K562 (cell line): ENCODE data around the gene COX4I2. TPM values are rescaled to one million over a fixed set of nuclear protein-coding genes. Genes with fewer than 3 reads are reported as not detected.

ENCODE experiments used
- ADNP ChIP-seq: fragments of 200-800 bp; sonication (Bioruptor generic); IDR thresholded peaks from 2 replicates; pipeline ENCODE4 v1.6.1; 2016; ENCODE audit warnings: missing genetic modification characterization, missing compliant biosample characterization
- ARNT ChIP-seq, 2 experiments: fragments of 450-650 bp; IDR thresholded peaks; 2 replicates each; pipeline ENCODE4 v1.6.1; 2016; ENCODE audit warnings: mild to moderate bottlenecking in 1 of 2
- ATF1 ChIP-seq, 2 experiments: fragments of 450-650 bp in 1 of 2; IDR thresholded peaks; 2 replicates each; pipeline ENCODE4 v1.6.1; 2016; ENCODE audit warnings: missing compliant biosample characterization in 1 of 2, missing genetic modification characterization in 1 of 2
- CAMTA2 ChIP-seq: fragments of 250-450 bp; sonication (Bioruptor Pico); conservative IDR thresholded peaks from 2 replicates; pipeline ENCODE4 v1.5.1; 2022
- CHD2 ChIP-seq: IDR thresholded peaks from 2 replicates; pipeline ENCODE4 v1.6.1; 2011; ENCODE audit warnings: low read depth, low read length
- CREM ChIP-seq: IDR thresholded peaks from 2 replicates; pipeline ENCODE4 v1.6.1; 2014; ENCODE audit warnings: antibody characterized with exemption, low read depth
- ERF ChIP-seq: fragments of 450-650 bp; formaldehyde crosslinking; IDR thresholded peaks from 2 replicates; pipeline ENCODE4 v1.4.0; 2020; ENCODE audit warnings: mild to moderate bottlenecking, mixed read lengths
- HDAC6 ChIP-seq: IDR thresholded peaks from 2 replicates; pipeline ENCODE4 v1.6.1; 2012; ENCODE audit warnings: low read depth, mild to moderate bottlenecking, control low read depth, inconsistent platforms, low read length, moderate library complexity
- HIVEP1 ChIP-seq: fragments of 250-450 bp; sonication (Bioruptor Pico); IDR thresholded peaks from 2 replicates; pipeline ENCODE4 v1.4.0; 2020; ENCODE audit warnings: mild to moderate bottlenecking
- JUN ChIP-seq, 2 experiments: sonication (generic) in 1 of 2; formaldehyde crosslinking in 1 of 2; IDR thresholded peaks; 2 replicates each; pipeline versions ENCODE4 v1.6.1 to v1.8.0; 2012 to 2022; ENCODE audit warnings: borderline replicate concordance in 2 of 2, mild to moderate bottlenecking in 2 of 2, improper control_type of control experiment in 1 of 2, low read depth in 1 of 2, low read length in 1 of 2, missing genetic modification reagents in 1 of 2
- KAT8 ChIP-seq: fragments of 450-650 bp; IDR thresholded peaks from 2 replicates; pipeline ENCODE4 v1.6.1; 2016; ENCODE audit warnings: low read depth, mild to moderate bottlenecking
- KDM2B ChIP-seq: fragments of 250-450 bp; sonication (Bioruptor Pico); IDR thresholded peaks from 2 replicates; pipeline ENCODE4 v1.8.0; 2021; ENCODE audit warnings: mild to moderate bottlenecking, moderate library complexity
- NBN ChIP-seq: fragments of 450-650 bp; IDR thresholded peaks from 2 replicates; pipeline ENCODE4 v1.6.1; 2016; ENCODE audit warnings: low read depth, mild to moderate bottlenecking
- NFE2L1 ChIP-seq: fragments of 450-650 bp; IDR thresholded peaks from 2 replicates; pipeline ENCODE4 v1.6.1; 2016; ENCODE audit warnings: missing genetic modification characterization, low read depth, mild to moderate bottlenecking, missing compliant biosample characterization, moderate library complexity, borderline replicate concordance
- NR2C1 ChIP-seq, 2 experiments: fragments of 450-650 bp; IDR thresholded peaks; 2 replicates each; pipeline ENCODE4 v1.6.1; 2017; ENCODE audit warnings: mild to moderate bottlenecking in 2 of 2, antibody characterized with exemption in 1 of 2, inconsistent platforms in 1 of 2, missing compliant biosample characterization in 1 of 2, missing genetic modification characterization in 1 of 2
- RBM15 ChIP-seq: fragments of 200-400 bp; formaldehyde crosslinking; IDR thresholded peaks from 2 replicates; pipeline ENCODE4 v1.6.1; 2018; ENCODE audit warnings: mild to moderate bottlenecking, low read length, moderate library complexity; ENCODE audit not compliant: insufficient read depth
- SETDB1 ChIP-seq: IDR thresholded peaks from one replicate; pipeline ENCODE4 v1.6.1; 2012; ENCODE audit warnings: low read length, control low read depth, inconsistent platforms
- SMAD1 ChIP-seq: fragments of 150-350 bp; IDR thresholded peaks from 2 replicates; pipeline ENCODE4 v1.6.1; 2014; ENCODE audit warnings: low read length, low read depth; ENCODE audit not compliant: partially characterized antibody
- TAF9B ChIP-seq: fragments of 450-650 bp; IDR thresholded peaks from 2 replicates; pipeline ENCODE4 v1.6.1; 2018; ENCODE audit warnings: mild to moderate bottlenecking; ENCODE audit not compliant: partially characterized antibody
- TRIM24 ChIP-seq, 2 experiments: fragments of 450-650 bp; IDR thresholded peaks; 2 replicates each; pipeline ENCODE4 v1.6.1; 2016
- ZNF561 ChIP-seq: fragments of 450-650 bp; formaldehyde crosslinking; conservative IDR thresholded peaks from 2 replicates; pipeline ENCODE4 v1.4.0; 2020; ENCODE audit warnings: mild to moderate bottlenecking, moderate library complexity
- ZNF717 ChIP-seq: fragments of 250-450 bp; sonication (Bioruptor Pico); IDR thresholded peaks from 2 replicates; pipeline ENCODE4 v1.5.0; 2021
- ZNF76 ChIP-seq: fragments of 250-450 bp; sonication (Bioruptor Pico); IDR thresholded peaks from 2 replicates; pipeline ENCODE4 v1.4.0; 2020; ENCODE audit warnings: mild to moderate bottlenecking, moderate library complexity, borderline replicate concordance
- polyA plus RNA-seq, 8 experiments: library from polyadenylated mRNA; depleted of rRNA in 4 of 8; stranded (reverse) in 5 of 8; unstranded in 3 of 8; fragments of >200 nt; fragmentation: Nextera tagmentation in 2 of 8; fragmentation: Illumina TruSeq in 1 of 8; extraction: Ambion mirVana in 2 of 8; extraction: Trizol in 1 of 8; gene quantifications; 2 replicates each; pipeline versions ENCODE4 v1.2.1 to v1.2.3, GENCODE V29; 2011 to 2014; ENCODE audit warnings: inconsistent platforms in 1 of 8, missing spikeins in 1 of 8
- total RNA-seq, 7 experiments: library from RNA; depleted of rRNA in 6 of 7; stranded (reverse); fragments of >200 nt in 6 of 7; fragmentation: Illumina TruSeq in 2 of 7; extraction: Trizol in 2 of 7; gene quantifications; 2 replicates each; pipeline versions ENCODE4 v1.2.1 to v1.2.3, GENCODE V29; 2011 to 2021; ENCODE audit warnings: low replicate concordance in 1 of 7
- TF ChIP-seq, protein P1 (sequence below), 3 experiments: IDR thresholded peaks in 2 of 3; conservative IDR thresholded peaks in 1 of 3; 2 replicates each; pipeline ENCODE4 v1.5.1; 2011 to 2012; ENCODE audit warnings: low read length in 3 of 3, mild to moderate bottlenecking in 3 of 3, control low read depth in 2 of 3, improper control_type of control experiment in 1 of 3, inconsistent platforms in 1 of 3, low read depth in 1 of 3, mixed read lengths in 1 of 3, moderate library complexity in 1 of 3; ENCODE audit not compliant: insufficient read depth in 2 of 3
- TF ChIP-seq, protein P2 (sequence below), 2 experiments: fragments of 200-800 bp in 1 of 2; sonication (Bioruptor generic) in 1 of 2; sonication (generic) in 1 of 2; formaldehyde crosslinking in 1 of 2; IDR thresholded peaks in 1 of 2; conservative IDR thresholded peaks in 1 of 2; 2 replicates each; pipeline versions ENCODE4 v1.5.0 to v1.6.1; 2016 to 2020; ENCODE audit warnings: missing compliant biosample characterization in 1 of 2, missing genetic modification characterization in 1 of 2, missing genetic modification reagents in 1 of 2

COX4I2 gene
- total and polyA plus RNA-seq, 9 of the 15 experiments (the other 6 are each of a cell fraction or from before 2014, with no cell fraction given), result not detected

DNA sequence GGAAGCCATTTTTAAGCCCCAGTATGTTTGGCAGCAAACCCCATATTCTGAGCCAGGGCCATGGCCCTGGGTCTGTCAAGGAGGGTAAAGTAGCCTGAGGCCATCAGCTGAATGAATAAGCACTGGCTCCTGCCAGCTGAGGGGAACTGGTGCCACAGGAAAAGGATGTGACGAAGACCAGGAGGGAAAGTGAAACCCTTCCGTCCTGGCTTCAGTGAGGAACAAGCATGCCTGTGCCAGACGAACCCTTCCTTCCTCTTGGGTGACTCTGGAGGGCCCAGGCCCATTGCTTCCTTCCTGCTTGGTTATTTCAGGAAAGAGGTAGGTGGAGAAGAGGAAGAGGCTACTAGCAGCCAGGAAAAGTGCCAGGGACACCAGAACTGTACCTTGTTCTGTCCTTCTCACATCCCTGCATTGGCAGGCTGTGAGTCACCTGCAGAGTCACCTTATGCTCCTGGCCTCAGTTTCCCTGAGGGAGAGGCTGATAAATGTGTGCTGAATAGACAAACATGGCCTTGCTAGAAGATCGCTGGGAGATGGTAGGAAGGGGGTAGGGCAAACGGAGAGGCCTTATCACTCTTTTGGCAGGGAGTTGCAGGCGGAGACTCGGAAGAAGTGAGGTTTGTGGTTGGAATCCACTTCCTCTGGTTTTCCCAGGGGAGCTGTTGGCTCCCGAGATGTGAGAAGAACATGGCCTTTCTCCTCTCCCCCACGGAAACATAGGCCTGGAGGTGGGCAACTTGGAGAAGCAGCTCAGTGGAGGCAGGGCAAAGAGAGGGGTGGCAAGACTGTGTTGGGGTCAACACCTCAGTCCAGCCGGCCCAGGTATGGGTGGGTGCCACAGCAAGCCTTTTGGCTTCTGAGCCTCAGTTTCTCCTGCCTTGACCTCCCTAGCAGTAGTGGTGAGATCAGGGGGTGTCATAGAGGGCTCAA lies 37.4 kb downstream of the COX4I2 start (continued):
- peak; percentile 27 for TF ChIP-seq SMAD1
- no peak for TF ChIP-seq SETDB1
- TF ChIP-seq NFE2L1 (tag), result no peak
- TF ChIP-seq ZNF561, result no peak
- no peak for TF ChIP-seq KAT8
- peak; percentile 23; the same call in 1 of the 2 replicates for TF ChIP-seq NBN
- peak; percentile 36; the same call in 1 of the 2 replicates for TF ChIP-seq JUN (IDR thresholded peaks at IDR 0.05; ENCODE audit: borderline replicate concordance, low read depth, low read length)
- no peak for TF ChIP-seq JUN (CRISPR knock-in tag; IDR thresholded peaks at IDR 0.05; ENCODE audit: borderline replicate concordance)
- TF ChIP-seq CAMTA2 (CRISPR knock-in tag), result no peak
- peak; percentile 51 for TF ChIP-seq CREM
- TF ChIP-seq, protein P1, sequence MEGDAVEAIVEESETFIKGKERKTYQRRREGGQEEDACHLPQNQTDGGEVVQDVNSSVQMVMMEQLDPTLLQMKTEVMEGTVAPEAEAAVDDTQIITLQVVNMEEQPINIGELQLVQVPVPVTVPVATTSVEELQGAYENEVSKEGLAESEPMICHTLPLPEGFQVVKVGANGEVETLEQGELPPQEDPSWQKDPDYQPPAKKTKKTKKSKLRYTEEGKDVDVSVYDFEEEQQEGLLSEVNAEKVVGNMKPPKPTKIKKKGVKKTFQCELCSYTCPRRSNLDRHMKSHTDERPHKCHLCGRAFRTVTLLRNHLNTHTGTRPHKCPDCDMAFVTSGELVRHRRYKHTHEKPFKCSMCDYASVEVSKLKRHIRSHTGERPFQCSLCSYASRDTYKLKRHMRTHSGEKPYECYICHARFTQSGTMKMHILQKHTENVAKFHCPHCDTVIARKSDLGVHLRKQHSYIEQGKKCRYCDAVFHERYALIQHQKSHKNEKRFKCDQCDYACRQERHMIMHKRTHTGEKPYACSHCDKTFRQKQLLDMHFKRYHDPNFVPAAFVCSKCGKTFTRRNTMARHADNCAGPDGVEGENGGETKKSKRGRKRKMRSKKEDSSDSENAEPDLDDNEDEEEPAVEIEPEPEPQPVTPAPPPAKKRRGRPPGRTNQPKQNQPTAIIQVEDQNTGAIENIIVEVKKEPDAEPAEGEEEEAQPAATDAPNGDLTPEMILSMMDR (IDR thresholded peaks at IDR 0.05 in 2 of 3, conservative IDR thresholded peaks at IDR 0.05 in 1 of 3; ENCODE audit: insufficient read depth in 2 of 3, low read depth in 1 of 3, low read length in 3 of 3), result no peak
- peak; percentile 15 to 37; a peak in 1 of 4 replicates for TF ChIP-seq ARNT (IDR thresholded peaks at IDR 0.05)
- TF ChIP-seq, protein P2, sequence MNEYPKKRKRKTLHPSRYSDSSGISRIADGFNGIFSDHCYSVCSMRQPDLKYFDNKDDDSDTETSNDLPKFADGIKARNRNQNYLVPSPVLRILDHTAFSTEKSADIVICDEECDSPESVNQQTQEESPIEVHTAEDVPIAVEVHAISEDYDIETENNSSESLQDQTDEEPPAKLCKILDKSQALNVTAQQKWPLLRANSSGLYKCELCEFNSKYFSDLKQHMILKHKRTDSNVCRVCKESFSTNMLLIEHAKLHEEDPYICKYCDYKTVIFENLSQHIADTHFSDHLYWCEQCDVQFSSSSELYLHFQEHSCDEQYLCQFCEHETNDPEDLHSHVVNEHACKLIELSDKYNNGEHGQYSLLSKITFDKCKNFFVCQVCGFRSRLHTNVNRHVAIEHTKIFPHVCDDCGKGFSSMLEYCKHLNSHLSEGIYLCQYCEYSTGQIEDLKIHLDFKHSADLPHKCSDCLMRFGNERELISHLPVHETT (CRISPR knock-in tag; conservative IDR thresholded peaks at IDR 0.05 in 1 of 2, IDR thresholded peaks at IDR 0.05 in 1 of 2), result peak in 1 of 2 experiments; percentile 7; a peak in 2 of 4 replicates
- no peak for TF ChIP-seq ZNF717 (CRISPR knock-in tag)
- TF ChIP-seq RBM15, result no peak
- TF ChIP-seq HDAC6, result no peak
- peak; percentile 8; the same call in 1 of the 2 replicates for TF ChIP-seq CHD2
- TF ChIP-seq ZNF76 (CRISPR knock-in tag), result peak; percentile 85
- no peak for TF ChIP-seq ATF1 (CRISPR knock-in tag; IDR thresholded peaks at IDR 0.05)
- TF ChIP-seq ATF1 (tag; IDR thresholded peaks at IDR 0.05), result peak; percentile 52
- 0 out of 2 replicates have a peak, but pooled peaks have one; percentile 16 for TF ChIP-seq HIVEP1 (CRISPR knock-in tag)
- no peak for TF ChIP-seq ADNP (tag)
- TF ChIP-seq KDM2B, result no peak
- TF ChIP-seq ERF, result peak; percentile 34
- TF ChIP-seq TAF9B, result peak; percentile 17
- TF ChIP-seq TRIM24 (IDR thresholded peaks at IDR 0.05), result peak; percentile 33 to 59; a peak in 3 of 4 replicates
- no peak for TF ChIP-seq NR2C1 (IDR thresholded peaks at IDR 0.05)
- peak; percentile 7; the same call in 1 of the 2 replicates for TF ChIP-seq NR2C1 (tag; IDR thresholded peaks at IDR 0.05)
